Muscle layer of duodenum (tissue), 2 donors: ENCODE data around the gene TCFL5.

ENCODE experiments used
- H3K27ac ChIP-seq: one replicate; pipeline ENCODE4 v1.7.0; 2013; ENCODE audit warnings: mild to moderate bottlenecking, low read length
- H3K27me3 ChIP-seq: one replicate; pipeline ENCODE4 v1.7.0; 2013; ENCODE audit warnings: low read depth, mild to moderate bottlenecking, control low read depth, low read length
- H3K36me3 ChIP-seq, 2 donors: one replicate each; pipeline ENCODE4 v1.7.0; 2013; ENCODE audit warnings: low read length in 2 of 2, control low read depth in 1 of 2, mild to moderate bottlenecking in 1 of 2; ENCODE audit not compliant: insufficient read depth in 2 of 2, control insufficient read depth in 1 of 2
- H3K4me1 ChIP-seq, 2 donors: one replicate each; pipeline ENCODE4 v1.7.0; 2013; ENCODE audit warnings: low read length in 2 of 2, mild to moderate bottlenecking in 2 of 2, control low read depth in 1 of 2, moderate library complexity in 1 of 2; ENCODE audit not compliant: insufficient read depth in 2 of 2, control insufficient read depth in 1 of 2
- H3K4me3 ChIP-seq, 2 donors: one replicate each; pipeline ENCODE4 v1.7.0; 2013; ENCODE audit warnings: low read length in 2 of 2, low read depth in 1 of 2, mild to moderate bottlenecking in 1 of 2
- H3K9me3 ChIP-seq, 2 donors: one replicate each; pipeline ENCODE4 v1.7.0; 2013; ENCODE audit warnings: low read length in 2 of 2, control low read depth in 1 of 2, mild to moderate bottlenecking in 1 of 2; ENCODE audit not compliant: control insufficient read depth in 1 of 2
- donor health status: healthy.

Gene TCFL5

DNA sequence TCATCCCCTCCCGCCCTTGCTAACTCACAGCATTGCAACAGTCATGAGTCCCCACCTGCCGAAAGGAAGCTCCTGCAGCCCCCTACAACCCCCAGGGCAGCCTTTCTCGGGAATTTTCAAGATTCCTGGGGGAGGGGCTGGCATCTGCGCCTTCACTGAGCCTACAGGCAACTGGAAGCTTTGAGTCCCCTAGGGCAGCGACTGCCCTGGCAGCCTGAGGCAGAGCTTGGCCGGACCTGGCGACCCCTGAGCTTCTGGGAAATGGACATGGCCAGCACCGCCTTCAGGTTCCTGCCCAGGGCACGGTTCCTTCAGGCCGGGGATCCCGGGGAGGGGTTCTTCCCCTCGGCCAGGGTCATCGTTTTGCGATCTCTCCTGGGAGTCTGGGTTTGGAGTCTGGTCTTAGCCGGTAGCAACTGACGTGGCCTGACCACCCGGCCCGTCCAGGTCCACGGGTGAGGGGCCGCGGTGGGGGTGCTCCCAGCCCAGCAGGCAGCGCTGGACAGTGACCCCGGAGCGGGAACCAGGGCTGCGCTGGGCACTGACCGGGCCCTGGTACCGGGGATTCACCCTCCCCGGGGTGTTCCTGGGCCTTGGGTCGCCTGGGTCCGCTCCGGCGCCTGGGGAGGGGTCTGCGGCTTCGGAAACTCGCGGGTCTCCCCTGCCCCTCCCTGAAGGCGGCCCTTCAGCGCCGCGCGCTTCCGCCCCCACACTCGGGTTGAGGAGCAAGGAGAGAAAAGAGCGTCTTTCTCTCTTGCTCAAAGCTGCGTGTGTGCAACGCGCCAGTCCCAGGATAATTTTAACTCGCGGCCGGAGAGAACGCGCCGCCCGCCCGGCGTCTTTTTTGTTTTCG is 45.4 kb downstream of the TCFL5 start:
- peaks cover 0 to 38% of the 10 kb centered on the region in 2 donors for H3K4me1 ChIP-seq
- H3K27ac ChIP-seq = no peak overlapping the region
- H3K4me3 ChIP-seq = peak overlapping the region in 1 of 2 donors; percentile 52
- peaks cover 25% of the 10 kb centered on the region for H3K27me3 ChIP-seq
- no peaks in the 10 kb centered on the region for H3K9me3 ChIP-seq
- peaks cover 0 to 26% of the 10 kb centered on the region in 2 donors for H3K36me3 ChIP-seq

GRCh38 chr20:62815066-62815991 is 46.3 kb downstream of the TCFL5 start:
- H3K27ac ChIP-seq = no peak overlapping the region
- H3K27me3 ChIP-seq = peaks cover 25% of the 10 kb centered on the region

DNA sequence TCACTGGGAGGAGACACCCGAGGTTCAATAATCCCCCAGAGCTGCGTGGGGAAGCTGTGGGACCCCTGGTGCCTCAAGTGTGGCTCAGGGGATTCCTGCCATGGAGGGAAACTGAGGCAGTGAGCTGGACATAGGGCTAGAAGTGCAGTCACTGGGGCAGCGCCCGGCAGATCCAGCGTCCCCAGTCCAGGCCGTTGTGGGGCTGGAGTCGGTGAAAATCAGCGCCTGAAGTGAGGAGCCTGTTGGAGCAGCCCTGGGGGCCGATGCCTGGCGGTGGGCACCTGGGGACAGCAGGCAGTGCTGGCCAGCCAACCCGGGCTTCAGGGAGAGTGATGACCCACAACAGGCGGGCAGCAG is 46.9 kb downstream of the TCFL5 start:
- H3K27me3 ChIP-seq = peaks cover 25% of the 10 kb centered on the region
- no peak overlapping the region for H3K4me3 ChIP-seq
- H3K36me3 ChIP-seq = peaks cover 7 to 42% of the 10 kb centered on the region in 2 donors
- H3K4me1 ChIP-seq = peaks cover 0 to 33% of the 10 kb centered on the region in 2 donors
- H3K27ac ChIP-seq = no peak overlapping the region
- no peaks in the 10 kb centered on the region for H3K9me3 ChIP-seq

More at GRCh38 chr20:62815066-62815991, 46.3 kb downstream of the TCFL5 start:
- H3K4me3 ChIP-seq = no peak overlapping the region
- H3K4me1 ChIP-seq = peaks cover 0 to 38% of the 10 kb centered on the region in 2 donors
- H3K9me3 ChIP-seq = no peaks in the 10 kb centered on the region
- H3K36me3 ChIP-seq = peaks cover under 1 to 36% of the 10 kb centered on the region in 2 donors

GRCh38 chr20:62814060-62814708 is 47.4 kb downstream of the TCFL5 start:
- Histone ChIP-seq H3K27ac (no peak overlapping the region), H3K4me3 (no peak overlapping the region), H3K9me3 (no peaks in the 10 kb centered on the region), H3K4me1 (peaks cover 0 to 28% of the 10 kb centered on the region in 2 donors), H3K36me3 (peaks cover 12 to 47% of the 10 kb centered on the region in 2 donors), H3K27me3 (peaks cover 25% of the 10 kb centered on the region)

DNA sequence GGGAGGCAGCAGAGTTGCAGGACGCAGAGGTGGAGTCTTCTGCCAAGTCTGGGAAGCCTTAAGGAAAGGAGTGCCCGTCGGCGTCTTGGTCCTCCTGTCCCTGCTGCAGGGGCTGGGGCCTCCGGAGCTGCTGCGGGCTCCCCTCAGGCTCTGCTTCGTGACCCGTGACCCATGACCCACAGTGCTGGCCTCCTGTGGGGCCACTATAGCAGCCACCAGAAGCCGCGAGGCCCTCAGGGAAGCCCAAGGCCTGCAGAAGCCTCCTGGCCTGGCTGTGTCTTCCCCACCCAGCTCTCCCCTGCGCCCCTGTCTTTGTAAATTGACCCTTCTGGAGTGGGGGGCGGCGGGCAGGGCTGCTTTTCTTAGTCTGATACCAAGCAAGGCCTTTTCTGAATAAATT is 48.0 kb downstream of the TCFL5 start:
- H3K27ac ChIP-seq = no peak overlapping the region
- peaks cover 0 to 22% of the 10 kb centered on the region in 2 donors for H3K4me1 ChIP-seq
- H3K9me3 ChIP-seq = no peaks in the 10 kb centered on the region
- no peak overlapping the region for H3K4me3 ChIP-seq
- H3K36me3 ChIP-seq = peaks cover 15 to 49% of the 10 kb centered on the region in 2 donors
- H3K27me3 ChIP-seq = peaks cover 21% of the 10 kb centered on the region

GRCh38 chr20:62812907-62813200 is 48.8 kb downstream of the TCFL5 start:
- Histone ChIP-seq H3K4me1 (peaks cover 0 to 23% of the 10 kb centered on the region in 2 donors), H3K27me3 (peaks cover 18% of the 10 kb centered on the region), H3K9me3 (no peaks in the 10 kb centered on the region), H3K36me3 (peaks cover 15 to 50% of the 10 kb centered on the region in 2 donors), H3K4me3 (no peak overlapping the region), H3K27ac (no peak overlapping the region)

DNA sequence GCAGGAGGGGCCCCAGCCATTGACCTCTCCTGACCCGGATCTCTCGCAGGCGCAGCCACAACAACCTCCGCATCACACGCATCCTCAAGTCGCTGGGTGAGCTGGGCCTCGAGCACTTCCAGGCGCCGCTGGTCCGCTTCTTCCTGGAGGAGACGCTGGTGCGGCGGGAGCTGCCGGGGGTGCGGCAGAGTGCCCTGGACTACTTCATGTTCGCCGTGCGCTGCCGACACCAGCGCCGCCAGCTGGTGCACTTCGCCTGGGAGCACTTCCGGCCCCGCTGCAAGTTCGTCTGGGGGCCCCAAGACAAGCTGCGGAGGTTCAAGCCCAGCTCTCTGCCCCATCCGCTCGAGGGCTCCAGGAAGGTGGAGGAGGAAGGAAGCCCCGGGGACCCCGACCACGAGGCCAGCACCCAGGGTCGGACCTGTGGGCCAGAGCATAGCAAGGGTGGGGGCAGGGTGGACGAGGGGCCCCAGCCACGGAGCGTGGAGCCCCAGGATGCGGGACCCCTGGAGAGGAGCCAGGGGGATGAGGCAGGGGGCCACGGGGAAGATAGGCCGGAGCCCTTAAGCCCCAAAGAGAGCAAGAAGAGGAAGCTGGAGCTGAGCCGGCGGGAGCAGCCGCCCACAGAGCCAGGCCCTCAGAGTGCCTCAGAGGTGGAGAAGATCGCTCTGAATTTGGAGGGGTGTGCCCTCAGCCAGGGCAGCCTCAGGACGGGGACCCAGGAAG is 49.3 kb downstream of the TCFL5 start:
- Histone ChIP-seq H3K27ac (no peak overlapping the region), H3K9me3 (no peaks in the 10 kb centered on the region), H3K4me3 (no peak overlapping the region), H3K27me3 (peaks cover 15% of the 10 kb centered on the region), H3K4me1 (peaks cover 0 to 28% of the 10 kb centered on the region in 2 donors), H3K36me3 (peaks cover 15 to 55% of the 10 kb centered on the region in 2 donors)

DNA sequence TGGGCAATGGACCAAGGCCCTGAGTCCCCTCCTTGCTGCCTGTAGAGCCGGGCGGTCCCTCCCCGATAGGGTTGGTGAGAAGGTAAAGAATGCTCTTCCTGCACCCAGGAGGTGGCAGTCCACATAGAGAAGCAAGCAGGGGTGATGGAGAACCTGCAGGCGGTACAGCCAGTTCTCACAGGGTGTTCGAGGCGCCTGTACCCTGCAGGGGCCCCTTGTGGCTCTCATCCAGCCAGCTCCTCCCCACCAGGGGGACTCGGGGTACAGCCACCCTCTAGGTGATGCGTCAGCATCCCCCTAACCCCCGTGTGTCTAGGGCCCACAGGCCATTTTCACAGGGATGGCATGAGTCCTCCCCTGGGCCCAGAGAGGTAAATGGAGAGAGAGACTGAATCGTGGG is 49.9 kb downstream of the TCFL5 start:
- H3K4me3 ChIP-seq = no peak overlapping the region
- no peak overlapping the region for H3K27ac ChIP-seq
- H3K27me3 ChIP-seq = peaks cover 15% of the 10 kb centered on the region
- H3K4me1 ChIP-seq = peaks cover 4 to 34% of the 10 kb centered on the region in 2 donors
- peaks cover 15 to 55% of the 10 kb centered on the region in 2 donors for H3K36me3 ChIP-seq
- H3K9me3 ChIP-seq = no peaks in the 10 kb centered on the region

DNA sequence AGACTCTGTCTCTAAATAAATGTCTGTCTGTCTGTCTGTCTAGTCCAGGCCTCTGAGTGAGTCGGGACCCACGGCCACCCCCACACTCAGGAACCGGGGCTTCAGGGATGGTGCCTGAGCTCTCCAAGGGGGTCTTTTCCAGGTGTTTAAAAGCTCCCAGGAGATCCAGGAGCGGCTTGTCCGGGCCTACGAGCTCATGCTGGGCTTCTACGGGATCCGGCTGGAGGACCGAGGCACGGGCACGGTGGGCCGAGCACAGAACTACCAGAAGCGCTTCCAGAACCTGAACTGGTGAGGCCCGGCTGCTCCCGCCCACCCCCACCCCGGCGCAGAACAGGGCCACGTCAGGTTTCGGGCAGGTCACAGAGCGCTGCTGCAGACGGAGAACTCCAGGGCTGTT is 50.3 kb downstream of the TCFL5 start:
- H3K9me3 ChIP-seq = no peaks in the 10 kb centered on the region
- no peak overlapping the region for H3K4me3 ChIP-seq
- peaks cover 6 to 34% of the 10 kb centered on the region in 2 donors for H3K4me1 ChIP-seq
- peaks cover 15% of the 10 kb centered on the region for H3K27me3 ChIP-seq
- peaks cover 15 to 55% of the 10 kb centered on the region in 2 donors for H3K36me3 ChIP-seq
- H3K27ac ChIP-seq = no peak overlapping the region

DNA sequence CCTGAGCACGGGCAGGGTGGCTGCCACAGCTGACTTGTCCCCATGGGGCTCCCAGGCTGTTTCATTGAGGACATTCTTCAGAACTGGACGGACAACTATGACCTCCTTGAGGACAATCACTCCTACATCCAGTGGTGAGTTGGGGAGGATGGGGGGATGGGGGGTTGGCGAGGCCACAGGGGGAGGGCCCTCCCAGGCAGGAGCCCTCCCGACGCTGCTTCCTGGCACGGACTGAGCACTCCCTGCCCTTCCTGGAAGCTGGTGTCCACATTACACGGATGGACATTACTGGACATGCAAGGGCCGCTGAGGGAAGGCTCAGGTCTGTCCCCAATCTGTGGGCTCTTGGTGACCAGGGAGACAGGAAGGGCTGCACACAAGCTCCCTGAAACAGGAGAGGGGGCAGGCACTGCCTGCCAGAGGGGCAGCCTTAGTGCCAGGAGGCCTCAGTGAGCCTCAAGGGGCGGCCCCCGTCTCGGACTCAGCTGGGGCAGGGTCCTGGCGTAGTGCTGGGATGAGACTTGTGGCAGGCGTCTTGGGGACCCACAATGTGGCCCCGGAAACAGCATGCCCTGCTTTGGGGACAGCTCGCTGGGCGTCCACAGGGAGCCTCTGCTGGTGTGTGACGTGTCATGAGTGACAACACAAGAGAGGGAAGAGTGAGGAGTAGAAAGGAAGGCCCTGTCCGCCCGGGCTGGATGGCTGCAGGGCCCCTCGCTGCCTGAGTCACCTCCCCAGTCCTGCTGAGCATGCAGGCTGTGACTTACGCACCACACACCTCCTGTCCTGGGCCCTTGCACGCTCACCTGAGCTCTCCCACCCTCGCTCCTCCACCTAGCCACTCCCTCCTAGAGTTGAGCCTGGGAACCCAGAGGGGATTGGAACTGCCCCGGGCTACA is 51.8 kb downstream of the TCFL5 start:
- Histone ChIP-seq H3K4me1 (peaks cover 6 to 27% of the 10 kb centered on the region in 2 donors), H3K4me3 (no peak overlapping the region), H3K27me3 (no peaks in the 10 kb centered on the region), H3K9me3 (no peaks in the 10 kb centered on the region), H3K27ac (no peak overlapping the region), H3K36me3 (peaks cover 15 to 55% of the 10 kb centered on the region in 2 donors)
